Hematopoietic multipotent progenitor cell (in vitro differentiated cells): Measurements from ENCODE around the gene AARS2. TPM values are rescaled to one million over a fixed set of nuclear protein-coding genes. Genes with fewer than 3 reads are reported as not detected.
"Not testable (repeated sequence)": the region's sequence is repeated elsewhere in the genome, so short reads cannot be mapped to it uniquely, and the experiment has no call there.

Source experiments
- DNase-seq, 3 donors: peaks; one replicate each; pipeline ENCODE4 v3.0.0-alpha.2; 2011 to 2015; ENCODE audit warnings: low read depth in 2 of 3, low spot score in 2 of 3
- total RNA-seq: library from RNA; depleted of rRNA; stranded (reverse); fragments of >200 nt; gene quantifications from one replicate; pipeline ENCODE4 v1.2.3, GENCODE V29; 2012

Gene AARS2
- total RNA-seq, 1 donor = 19.9 TPM

DNA sequence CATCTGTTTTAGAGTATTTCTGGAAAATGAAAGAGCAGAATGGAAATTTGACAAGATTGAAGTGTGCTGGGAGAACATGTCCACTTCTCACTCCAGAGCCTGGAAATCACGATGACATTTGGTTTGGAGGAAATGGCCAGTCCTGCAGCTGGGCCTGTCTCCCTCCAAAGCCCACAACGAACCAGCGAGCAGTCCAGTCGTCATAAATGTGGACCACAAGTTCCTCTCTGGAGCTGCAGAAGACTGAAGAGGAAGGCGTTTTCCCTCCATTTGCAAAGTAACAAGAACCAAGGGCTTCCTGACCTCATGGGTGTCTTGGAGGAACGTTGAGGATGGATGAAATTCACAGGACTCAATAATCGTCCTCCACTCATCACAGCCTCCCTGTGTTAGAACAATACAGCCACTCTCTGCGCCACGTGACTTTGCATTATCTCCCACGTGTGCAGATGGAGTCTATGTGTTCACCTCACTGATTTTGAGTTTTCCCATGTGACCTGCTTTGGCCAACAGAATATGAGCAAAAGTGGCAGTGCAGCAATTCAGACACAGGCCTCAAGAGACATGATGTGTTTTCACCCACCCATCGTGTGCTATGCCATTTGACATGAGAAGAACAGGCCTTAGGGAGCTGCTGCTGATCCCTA lies 20.2 kb upstream of the AARS2 start:
- DNase-seq = no peak

DNA sequence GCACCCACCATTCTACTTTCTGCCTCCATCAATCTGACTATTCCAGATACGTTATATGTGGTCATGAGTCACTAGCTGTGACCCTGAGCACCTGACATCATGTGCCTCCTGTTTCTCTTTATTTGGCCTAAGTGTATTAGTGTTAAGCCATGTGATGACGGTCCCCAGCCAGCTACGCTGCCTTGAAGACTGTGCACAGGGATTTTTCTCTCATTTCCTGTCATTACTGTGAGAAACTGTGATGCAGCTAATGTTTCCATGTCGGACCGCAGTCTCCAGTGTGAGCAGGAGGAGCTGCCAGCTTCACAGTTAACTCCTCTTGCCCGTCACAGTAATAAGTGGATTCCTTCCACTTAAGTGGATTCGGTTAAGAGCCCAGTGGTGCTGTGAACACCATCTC lies 19.4 kb upstream of the AARS2 start:
- DNase-seq = no peak

DNA sequence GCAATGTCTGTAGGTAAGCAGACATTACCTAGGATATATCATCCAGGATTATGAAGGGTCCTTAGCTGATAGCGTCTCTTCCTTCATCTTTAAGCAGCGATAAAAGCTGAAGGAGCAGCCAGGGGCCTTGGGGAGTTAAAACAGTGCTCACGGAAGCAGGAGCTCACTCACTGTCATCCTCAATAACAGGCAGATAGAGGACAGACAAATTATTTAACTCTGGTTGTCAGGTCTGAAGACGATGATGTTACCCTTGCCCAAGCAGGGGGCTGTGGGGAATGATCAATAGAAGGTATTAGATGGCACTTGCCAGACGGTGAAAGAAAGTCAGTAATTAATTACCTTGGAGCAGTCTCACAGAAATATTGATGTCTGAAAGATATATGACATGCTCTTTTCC lies 16.7 kb upstream of the AARS2 start:
- no peak for DNase-seq

DNA sequence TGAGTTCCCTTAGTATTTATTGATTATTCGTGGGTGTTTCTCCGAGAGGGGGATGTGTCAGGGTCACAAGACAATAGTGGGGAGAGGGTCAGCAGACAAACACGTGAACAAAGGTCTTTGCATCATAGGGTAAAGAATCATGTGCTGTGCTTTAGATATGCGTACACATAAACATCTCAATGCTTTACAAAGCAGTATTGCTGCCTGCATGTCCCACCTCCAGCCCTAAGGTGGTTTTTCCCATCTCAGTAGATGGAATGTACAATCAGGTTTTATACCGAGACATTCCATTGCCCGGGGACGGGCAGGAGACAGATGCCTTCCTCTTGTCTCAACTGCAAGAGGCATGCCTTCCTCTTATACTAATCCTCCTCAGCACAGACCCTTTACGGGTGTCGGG lies 15.1 kb upstream of the AARS2 start:
- DNase-seq = not testable (repeated sequence)

DNA sequence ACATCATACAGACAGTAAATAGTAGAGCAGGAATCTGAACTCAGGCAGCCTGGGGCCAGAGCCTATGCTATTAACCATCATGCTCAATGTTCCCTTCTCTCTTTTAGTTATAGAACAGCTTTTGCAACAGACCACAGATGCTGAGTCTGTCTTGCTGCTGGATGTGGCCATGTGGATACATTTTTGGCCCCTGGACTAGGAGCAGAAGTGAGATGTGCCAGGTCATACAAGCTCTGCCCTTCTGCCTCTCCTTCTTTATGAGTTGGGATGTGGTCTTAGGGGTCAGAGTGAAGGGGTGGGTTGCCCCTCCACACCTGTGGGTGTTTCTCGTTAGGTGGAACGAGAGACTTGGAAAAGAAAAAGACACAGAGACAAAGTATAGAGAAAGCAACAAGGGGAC lies 14.6 kb upstream of the AARS2 start:
- no peak for DNase-seq

DNA sequence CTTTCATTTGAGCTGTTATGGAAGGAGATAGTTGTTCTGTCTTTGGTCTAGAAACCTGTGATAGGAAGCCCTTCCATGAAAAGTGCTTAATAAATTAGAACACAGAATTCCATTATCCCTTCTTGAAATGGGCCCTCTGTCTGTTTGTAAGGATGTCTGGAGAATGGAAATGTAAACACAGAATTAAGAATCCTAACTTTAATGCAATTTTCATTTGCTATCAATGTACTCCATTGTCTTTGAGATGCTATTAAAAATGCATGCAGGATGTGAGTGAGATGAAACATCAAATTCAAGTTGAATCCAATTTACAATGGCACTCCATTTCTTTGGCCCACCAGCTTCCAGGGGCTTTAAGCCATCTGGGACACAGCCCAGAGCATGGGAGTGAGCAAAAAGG lies 13.9 kb upstream of the AARS2 start:
- no peak for DNase-seq

DNA sequence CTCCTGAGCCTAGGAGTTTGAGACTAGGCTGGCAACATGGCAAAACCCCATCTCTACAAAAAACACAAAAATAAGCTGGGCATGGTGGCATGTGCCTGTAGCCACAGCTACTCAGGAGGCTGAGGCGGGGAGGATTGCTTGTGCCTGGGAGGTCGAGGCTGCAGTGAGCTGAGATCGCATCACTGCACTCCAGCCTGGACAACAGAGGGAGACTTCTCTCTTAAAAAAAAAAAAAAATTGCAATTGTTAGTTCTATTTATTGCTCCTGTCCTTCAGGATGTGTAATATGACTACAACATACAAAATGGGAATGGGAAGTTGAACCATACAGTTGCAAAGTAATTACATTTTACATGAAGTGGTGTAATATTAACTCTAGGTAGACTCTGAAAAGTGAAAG lies 8.1 kb upstream of the AARS2 start:
- no peak for DNase-seq

DNA sequence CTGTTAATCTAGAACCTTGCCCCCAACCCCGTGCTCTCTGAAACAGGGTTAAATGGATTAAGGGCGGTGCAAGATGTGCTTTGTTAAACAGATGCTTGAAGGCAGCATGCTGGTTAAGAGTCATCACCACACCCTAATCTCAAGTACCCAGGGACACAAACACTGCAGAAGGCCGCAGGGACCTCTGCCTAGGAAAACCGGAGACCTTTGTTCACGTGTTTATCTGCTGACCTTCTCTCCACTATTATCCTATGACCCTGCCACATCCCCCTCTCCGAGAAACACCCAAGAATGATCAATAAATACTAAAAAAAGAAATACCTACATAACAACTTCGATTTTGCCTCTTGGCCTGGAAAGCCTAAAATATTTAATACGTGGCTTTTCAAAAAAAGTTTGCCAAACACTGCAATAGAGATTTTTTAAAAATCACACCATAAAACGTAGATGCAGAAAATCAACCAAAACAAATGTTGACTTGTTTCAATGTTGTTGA lies 4.0 kb upstream of the AARS2 start:
- not testable (repeated sequence) for DNase-seq

DNA sequence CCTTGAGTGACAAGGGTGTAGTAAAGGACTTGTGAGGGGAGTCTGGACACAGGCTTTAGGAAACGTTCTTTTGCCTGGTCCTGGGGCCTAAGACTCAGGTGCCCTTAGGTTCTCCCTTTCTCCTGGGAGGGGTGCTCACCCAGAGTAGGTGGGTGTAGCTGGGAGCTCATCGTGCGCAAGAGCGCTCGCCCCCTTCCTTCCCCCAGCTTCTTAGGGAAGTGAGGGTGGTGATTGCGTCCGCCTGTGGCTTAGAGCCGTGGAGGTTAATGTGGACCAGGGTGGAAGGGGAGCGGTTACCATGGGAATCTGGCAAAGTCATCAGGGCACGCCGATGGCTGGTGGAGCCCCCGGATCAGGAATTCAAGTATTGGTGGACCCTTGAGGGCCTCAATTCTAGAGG lies 3.3 kb upstream of the AARS2 start:
- DNase-seq = no peak

DNA sequence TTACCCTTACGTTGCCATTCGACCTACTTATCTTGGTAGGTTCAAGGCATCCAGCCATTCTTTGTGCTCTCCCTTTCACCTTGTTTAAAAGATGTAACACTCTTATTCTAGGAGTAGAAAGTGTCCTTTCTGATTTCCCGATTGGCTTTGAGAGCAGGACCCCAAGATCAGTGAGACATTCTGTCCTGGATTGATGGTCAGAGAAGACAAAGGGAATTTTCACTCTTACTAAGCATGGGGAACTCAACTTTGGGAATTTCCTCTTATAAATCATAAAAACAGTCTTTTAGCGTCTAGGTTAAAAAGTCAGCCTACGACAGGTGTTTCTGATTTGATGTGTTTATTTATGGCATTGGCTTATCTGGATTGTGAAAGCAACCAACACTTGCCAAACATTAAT lies 2.8 kb upstream of the AARS2 start:
- no peak for DNase-seq

DNA sequence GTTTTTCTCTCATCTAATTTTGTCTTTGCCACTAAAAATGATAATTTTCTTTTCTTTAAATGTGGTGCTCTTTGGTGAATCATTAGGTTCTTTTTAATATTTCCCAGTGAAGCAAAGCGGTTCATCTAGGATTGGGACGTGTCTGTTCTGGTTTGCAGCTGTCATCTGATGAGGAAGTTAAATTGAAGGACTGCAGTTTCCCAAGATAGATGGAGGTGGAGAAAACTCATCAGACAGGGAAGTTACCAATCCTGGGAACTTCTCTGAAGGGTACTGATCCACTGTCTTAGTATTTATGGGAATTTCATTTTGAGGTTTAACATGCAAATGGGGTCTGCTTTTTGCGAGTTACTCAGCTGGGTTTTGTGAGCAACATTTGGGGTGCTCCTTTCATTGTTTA lies 2.4 kb upstream of the AARS2 start:
- DNase-seq = no peak

DNA sequence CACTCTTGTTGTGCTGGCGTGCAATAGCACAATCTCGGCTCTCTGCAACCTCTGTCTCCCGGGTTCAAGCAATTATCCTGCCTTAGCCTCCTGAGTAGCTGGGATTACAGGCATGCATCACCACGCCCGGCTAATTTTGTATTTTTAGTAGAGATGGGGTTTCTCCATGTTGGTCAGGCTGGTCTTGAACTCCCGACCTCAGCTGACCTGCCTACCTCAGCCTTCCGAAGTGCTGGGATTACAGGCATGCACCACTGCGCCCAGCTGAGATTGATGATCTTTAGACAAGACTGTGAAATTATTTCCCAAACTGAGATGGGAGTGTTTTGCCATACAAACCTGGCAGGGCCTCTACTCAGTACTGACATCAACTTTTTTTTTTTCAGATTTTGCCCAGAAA lies 1.5 kb upstream of the AARS2 start:
- not testable (repeated sequence) for DNase-seq

DNA sequence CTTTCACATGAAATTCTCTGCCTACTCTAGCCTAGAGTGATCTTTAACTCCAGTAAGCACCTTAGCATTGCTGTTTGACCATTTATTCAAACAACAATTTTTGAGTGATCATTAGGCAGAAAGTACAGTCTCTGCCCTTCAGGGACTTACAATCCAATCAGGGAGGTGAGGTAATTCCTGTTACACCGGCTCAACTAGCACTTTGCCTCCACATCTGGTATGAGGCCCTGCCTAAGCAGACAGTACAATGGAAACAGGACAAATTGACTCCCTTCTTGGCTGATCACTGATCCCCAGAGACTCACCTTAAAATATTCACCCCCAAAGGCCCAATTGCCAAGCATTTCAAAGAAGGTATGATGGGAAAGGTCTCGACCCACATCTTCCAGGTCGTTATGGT lies 1.4 kb downstream of the AARS2 start:
- DNase-seq = no peak

DNA sequence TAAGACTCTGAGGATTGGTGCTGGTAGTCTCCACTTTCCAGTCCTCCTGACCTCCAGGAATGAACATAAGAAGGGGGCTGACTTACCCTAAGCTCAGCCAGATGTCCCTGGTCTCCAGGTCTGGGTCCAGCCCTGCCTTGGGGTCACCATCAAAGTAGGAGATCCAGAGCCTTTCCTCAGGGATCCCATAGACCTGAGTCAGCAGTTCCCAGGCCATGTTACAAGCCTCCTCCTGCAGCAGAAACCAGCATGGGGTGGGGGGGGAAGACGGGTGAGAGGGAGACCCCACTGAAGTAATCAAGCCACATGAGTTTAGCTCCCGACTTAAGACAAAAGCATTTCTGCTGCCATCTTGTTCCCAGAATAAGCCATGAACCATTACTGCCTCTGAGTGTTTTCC lies 1.8 kb downstream of the AARS2 start:
- no peak for DNase-seq

DNA sequence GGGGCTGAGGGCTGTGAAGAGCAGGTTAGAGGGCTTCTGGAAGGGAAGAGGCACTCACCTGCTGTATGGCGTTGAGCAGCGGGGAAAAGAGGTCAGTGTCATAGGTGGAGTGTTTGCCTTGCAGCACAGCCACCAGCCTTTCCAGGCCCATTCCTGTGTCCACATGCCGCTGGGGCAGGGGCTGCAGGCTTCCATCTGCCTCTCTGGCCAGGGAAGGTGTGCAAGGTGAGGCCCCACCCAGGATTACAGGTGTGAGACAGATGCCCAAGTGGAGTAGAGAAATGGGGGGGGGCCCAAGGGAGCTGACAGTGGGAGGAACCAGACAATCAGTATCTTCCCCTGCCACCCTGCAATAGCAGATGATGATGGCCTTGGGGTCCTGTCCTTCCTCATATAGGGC lies 2.9 kb downstream of the AARS2 start:
- no peak for DNase-seq

DNA sequence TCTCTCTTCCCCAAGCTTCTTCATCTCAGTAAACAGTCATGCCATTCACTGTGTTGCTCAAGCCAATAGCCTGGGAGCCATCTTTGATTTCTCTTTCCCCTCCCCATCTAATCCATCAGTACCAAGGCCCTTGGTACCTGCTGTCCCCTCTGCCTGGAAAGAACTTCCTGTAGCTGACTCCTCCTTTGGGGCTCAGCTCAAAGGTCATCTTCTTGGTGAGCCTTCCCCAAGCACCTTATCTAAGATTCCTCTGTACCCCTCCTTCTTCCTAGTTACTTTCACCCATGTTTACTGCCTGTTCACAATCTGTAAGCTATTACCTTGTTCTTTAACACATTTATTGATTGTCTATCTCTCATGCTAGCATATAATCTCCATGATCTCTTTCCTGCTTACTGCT lies 3.5 kb downstream of the AARS2 start:
- no peak for DNase-seq

DNA sequence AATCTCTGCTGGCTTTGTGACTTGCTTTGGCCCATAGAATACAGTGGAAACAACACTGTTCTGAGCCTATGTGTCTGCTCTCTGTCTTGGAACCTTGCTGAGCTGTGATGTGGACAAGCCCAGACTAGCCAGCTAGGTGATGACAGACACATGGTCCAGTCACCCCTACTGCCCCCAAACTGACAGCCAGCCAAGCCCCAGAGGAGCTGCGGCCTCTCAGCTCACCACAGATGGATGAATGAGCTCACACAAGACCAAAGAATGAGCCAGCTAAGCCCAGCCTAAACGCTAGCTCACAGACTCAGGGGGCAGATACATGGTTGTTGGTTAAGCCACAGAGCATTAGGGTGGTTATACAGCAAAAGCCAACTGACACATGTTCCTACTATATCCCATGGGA lies 4.1 kb downstream of the AARS2 start:
- DNase-seq = no peak

DNA sequence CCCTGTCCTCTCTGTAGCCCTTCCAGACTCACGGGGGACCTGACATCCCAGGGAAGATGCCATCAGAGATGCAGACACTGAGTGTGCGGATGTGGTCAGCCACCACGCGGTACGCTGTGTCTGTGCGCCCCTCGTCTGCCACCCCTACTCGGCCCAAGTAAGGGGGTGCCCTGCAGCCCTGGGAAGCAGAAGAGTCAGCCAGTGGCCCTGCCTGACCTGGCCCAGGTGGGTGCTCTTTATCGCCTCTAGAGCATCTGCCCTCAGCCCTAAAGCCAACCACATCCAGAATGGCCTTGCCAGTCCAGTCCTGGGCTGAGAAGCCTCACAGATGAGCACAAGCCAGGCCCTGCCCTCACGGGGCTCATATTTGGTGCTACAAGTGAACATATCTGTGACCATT lies 5.9 kb downstream of the AARS2 start:
- DNase-seq = no peak

DNA sequence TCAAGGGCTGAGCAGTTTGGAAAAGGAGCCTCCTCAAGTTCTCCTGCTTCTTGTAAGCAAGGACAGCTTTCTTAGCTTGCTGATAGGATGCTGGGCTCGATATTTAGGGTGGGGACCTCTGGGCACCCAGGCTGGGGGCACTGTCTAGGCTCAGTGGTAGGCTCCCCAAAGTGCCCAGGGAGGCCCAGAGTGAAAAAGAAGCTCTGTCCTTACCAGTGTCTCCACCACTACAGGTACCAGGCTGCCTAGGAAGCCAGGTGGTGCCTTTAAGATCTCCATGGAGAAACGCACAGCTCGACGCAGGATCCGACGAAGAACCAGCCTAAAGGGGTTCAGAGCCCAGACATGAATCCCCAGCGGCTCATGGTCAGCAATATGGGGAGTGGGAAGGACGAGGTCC lies 6.4 kb downstream of the AARS2 start:
- DNase-seq = no peak

DNA sequence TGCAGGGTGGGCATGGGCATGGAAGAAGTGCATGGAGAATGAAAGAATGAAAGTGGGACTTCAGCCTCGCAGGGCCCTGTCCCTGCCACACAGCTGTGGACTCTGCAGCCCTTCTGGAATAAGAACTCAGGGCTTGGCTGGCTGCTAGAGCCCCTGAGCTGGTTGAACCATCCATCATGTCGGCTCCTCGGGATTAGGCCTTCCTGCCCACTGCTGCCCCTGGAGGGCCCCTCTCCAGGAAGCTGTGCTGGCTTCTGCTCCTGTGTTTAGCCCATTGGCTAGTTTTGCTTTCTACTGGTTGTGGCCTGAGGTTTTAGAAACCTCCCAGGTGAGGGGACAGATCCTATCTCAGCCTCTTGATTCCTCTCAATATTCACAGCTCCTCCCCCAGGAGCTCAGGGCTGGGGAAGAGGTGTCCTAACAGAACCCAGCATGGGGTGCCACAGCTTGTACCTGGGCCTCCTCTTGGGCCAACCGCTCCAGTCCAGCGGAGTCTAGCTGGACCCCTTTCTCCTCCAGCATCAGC lies 7.9 kb downstream of the AARS2 start:
- no peak for DNase-seq

DNA sequence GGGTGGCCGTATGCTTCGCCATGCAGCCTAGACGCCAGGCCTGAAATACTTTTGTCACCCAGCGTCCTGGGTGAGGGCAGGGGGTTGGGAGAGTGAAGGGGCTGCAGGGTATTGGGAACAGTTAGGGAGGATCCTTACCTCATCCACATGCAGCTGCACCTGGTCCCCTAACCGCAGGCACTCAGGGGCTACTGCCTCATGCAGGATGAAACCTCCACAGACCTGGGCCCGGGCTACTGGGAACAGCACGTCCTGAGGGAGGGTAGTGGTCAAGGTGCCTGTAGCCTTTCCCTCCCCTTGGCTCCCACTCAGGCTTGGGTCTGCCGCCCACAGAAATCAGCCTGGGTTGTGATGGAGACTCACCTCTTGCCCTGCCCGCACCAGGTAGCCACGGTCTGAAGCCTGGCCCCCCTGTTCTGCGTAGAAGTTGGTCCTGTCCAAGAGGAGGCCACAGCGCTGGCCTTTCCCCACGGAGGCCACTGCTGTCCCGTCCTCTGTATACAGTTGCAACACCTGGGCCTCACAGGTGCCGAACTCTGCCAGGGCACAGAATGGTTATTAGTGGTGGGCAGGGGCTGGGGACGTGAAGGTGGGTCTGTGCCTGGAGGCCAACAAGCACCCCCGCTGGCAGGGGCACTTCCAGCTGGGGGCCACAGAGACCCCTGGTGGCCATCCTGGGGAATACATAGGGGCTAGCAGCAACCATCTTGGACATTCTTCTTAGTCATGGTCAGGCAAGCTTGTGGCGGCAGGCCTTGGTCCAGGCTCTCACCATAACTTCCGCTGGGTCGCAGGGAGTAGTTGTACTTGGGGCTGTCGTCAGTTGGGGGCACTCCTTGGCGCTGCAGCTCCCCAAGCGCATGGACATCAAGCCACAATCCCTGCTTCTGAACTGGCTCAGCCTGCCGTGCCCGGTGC lies 8.6 kb downstream of the AARS2 start:
- DNase-seq = peak; percentile 17 to 53 (median 44)

DNA sequence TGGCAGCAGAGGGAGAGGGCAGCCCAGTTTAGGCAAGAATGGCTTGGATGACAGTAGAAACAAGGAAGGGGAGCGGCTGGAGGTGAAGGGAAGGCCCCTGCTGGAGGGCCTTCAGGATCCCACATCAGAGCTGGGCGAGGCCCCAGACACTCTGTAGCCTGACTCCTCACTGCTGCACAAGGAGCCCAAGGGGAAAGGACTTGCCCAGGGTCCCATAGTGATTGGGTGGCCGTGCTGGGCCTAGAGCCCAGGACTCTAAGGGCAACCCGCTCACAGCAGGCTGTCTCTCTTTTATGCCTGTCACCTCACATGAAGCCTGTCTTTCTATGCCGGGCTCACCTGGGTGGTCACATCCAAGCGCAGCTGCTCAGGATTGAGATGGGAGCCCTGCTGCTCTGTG lies 9.3 kb downstream of the AARS2 start:
- DNase-seq = no peak
